ENCODE data around the gene UBE2E1.

UBE2E1 gene

DNA sequence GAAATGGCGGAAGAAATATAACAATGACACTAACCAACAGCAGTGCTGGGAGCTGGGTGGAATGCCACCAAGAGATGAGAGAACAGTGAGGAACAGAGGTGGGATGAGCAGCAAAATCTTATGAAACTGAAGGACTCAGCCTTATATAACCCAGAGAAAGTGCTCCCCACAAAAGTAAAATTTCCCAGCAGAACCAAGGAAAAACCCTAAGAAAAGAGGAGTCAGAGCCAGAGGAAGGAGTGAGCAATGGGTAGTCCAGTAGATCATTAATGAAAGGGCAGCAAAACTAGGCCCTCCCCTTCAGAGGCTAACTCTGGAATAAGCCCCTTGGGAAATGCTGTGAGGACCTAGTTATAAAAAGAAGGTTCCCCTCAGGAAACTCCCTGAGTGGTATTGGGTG lies 24.7 kb upstream of the UBE2E1 start:
- TF ChIP-seq CTCF (IDR thresholded peaks at IDR 0.05) = no peak

- no peak for TF ChIP-seq CTCF (IDR thresholded peaks at IDR 0.05)
Measured at GRCh38 chr3:23781871-23782270, 23.9 kb upstream of the UBE2E1 start.

DNA sequence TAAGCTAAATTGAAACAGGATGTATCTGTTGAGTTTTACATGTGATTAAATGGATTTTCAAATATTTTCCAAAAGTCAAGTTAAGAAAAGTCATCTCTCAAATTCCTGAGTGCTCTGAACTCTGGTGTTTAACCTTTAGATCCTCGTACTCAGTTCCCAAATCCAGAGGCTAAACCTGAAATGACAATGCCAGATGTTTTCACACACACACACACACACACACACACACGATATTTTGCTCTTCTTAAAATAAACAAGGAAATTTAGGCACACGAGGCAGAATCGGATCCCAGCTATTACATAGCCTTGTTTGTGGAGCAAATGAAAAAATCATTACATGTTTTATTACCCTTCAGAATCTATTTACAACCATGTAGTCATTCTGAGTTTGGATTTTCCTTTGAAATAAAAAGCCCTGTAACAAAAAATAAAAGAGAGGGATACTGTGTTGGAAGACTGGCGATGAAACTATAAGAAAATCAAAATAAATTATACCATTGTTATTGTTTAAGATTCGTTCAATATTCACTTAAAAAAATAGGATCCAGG lies 20.6 kb upstream of the UBE2E1 start:
- no peak for TF ChIP-seq CTCF (IDR thresholded peaks at IDR 0.05)

- TF ChIP-seq CTCF (IDR thresholded peaks at IDR 0.05) = no peak
Measured at GRCh38 chr3:23785882-23786281, 19.9 kb upstream of the UBE2E1 start.

GRCh38 chr3:23791678-23792077 lies 14.1 kb upstream of the UBE2E1 start:
- TF ChIP-seq CTCF (IDR thresholded peaks at IDR 0.05) = no peak

GRCh38 chr3:23793528-23794134 lies 12.1 kb upstream of the UBE2E1 start:
- no peak for TF ChIP-seq CTCF (IDR thresholded peaks at IDR 0.05)

- no peak for TF ChIP-seq CTCF (IDR thresholded peaks at IDR 0.05)
Measured at GRCh38 chr3:23795096-23795495, 10.7 kb upstream of the UBE2E1 start.

DNA sequence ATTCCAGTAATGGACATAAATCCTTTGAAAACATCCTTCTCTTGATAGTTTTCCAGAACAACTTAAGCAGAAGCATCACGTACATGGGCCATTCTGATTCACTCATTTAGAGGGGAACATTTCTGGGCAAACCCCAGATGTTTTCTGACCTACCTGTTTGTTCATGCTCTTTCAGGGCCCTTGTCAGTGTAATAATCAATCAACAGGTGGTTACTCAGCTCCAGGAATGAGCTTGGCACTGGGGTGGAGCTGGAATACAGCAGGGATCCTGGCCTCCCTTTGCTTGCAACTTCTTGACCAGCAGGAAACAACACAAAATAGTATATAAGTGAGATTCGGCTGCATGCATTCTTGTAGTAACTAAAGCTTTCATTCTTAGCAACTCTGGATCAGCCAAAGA lies 9.2 kb upstream of the UBE2E1 start:
- no peak for TF ChIP-seq CTCF (IDR thresholded peaks at IDR 0.05)
